Measurements from ENCODE around the gene CCDC148.
"Not testable (repeated sequence)": the region's sequence is repeated elsewhere in the genome, so short reads cannot be mapped to it uniquely, and the experiment has no call there.

The CCDC148 gene

GRCh38 chr2:158234497-158234896, 222.1 kb downstream of the CCDC148 start:
- TF ChIP-seq, protein P1, sequence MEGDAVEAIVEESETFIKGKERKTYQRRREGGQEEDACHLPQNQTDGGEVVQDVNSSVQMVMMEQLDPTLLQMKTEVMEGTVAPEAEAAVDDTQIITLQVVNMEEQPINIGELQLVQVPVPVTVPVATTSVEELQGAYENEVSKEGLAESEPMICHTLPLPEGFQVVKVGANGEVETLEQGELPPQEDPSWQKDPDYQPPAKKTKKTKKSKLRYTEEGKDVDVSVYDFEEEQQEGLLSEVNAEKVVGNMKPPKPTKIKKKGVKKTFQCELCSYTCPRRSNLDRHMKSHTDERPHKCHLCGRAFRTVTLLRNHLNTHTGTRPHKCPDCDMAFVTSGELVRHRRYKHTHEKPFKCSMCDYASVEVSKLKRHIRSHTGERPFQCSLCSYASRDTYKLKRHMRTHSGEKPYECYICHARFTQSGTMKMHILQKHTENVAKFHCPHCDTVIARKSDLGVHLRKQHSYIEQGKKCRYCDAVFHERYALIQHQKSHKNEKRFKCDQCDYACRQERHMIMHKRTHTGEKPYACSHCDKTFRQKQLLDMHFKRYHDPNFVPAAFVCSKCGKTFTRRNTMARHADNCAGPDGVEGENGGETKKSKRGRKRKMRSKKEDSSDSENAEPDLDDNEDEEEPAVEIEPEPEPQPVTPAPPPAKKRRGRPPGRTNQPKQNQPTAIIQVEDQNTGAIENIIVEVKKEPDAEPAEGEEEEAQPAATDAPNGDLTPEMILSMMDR (IDR thresholded peaks at IDR 0.05; ENCODE audit: low read depth, low read length) = no peak
- no peak for TF ChIP-seq EZH2phosphoT487 (IDR thresholded peaks at IDR 0.05; ENCODE audit: low read depth)

GRCh38 chr2:158232476-158232875, 224.1 kb downstream of the CCDC148 start:
- no peaks in the 10 kb centered on the region for H3K36me3 ChIP-seq (replicated peaks; ENCODE audit: low read depth, low read length)
- H3K4me1 ChIP-seq (ENCODE audit: low read length) = no peaks in the 10 kb centered on the region
- H3K9me3 ChIP-seq (ENCODE audit: insufficient read depth, low read length) = no peaks in the 10 kb centered on the region
- H2AFZ ChIP-seq (ENCODE audit: low read depth, low read length) = no peak overlapping the region
- H3K27ac ChIP-seq (ENCODE audit: low read length) = no peak overlapping the region
- peaks cover 22% of the 10 kb centered on the region for H3K27me3 ChIP-seq (ENCODE audit: low read depth, low read length)
- no peak overlapping the region for H3K9ac ChIP-seq (ENCODE audit: low read length)
- TF ChIP-seq, protein P1 (IDR thresholded peaks at IDR 0.05; ENCODE audit: low read depth, low read length) = no peak
- no peaks in the 10 kb centered on the region for H3K79me2 ChIP-seq (ENCODE audit: low read length)
- H3K4me3 ChIP-seq (ENCODE audit: low read length) = no peak overlapping the region
- no peaks in the 10 kb centered on the region for H4K20me1 ChIP-seq (ENCODE audit: insufficient read depth, low read length)
- H3K4me2 ChIP-seq (ENCODE audit: low read length) = no peak overlapping the region

More at GRCh38 chr2:158234497-158234896, 222.1 kb downstream of the CCDC148 start:
- H3K4me3 ChIP-seq (ENCODE audit: low read length) = no peak overlapping the region
- no peak overlapping the region for H2AFZ ChIP-seq (ENCODE audit: low read depth, low read length)
- H3K9me3 ChIP-seq (ENCODE audit: insufficient read depth, low read length) = no peaks in the 10 kb centered on the region
- no peaks in the 10 kb centered on the region for H3K4me1 ChIP-seq (ENCODE audit: low read length)
- no peak overlapping the region for H3K4me2 ChIP-seq (ENCODE audit: low read length)
- H4K20me1 ChIP-seq (ENCODE audit: insufficient read depth, low read length) = no peaks in the 10 kb centered on the region
- H3K9ac ChIP-seq (ENCODE audit: low read length) = no peak overlapping the region
- H3K27ac ChIP-seq (ENCODE audit: low read length) = no peak overlapping the region
- no peaks in the 10 kb centered on the region for H3K36me3 ChIP-seq (replicated peaks; ENCODE audit: low read depth, low read length)
- no peaks in the 10 kb centered on the region for H3K79me2 ChIP-seq (ENCODE audit: low read length)
- H3K27me3 ChIP-seq (ENCODE audit: low read depth, low read length) = peaks cover 19% of the 10 kb centered on the region

DNA sequence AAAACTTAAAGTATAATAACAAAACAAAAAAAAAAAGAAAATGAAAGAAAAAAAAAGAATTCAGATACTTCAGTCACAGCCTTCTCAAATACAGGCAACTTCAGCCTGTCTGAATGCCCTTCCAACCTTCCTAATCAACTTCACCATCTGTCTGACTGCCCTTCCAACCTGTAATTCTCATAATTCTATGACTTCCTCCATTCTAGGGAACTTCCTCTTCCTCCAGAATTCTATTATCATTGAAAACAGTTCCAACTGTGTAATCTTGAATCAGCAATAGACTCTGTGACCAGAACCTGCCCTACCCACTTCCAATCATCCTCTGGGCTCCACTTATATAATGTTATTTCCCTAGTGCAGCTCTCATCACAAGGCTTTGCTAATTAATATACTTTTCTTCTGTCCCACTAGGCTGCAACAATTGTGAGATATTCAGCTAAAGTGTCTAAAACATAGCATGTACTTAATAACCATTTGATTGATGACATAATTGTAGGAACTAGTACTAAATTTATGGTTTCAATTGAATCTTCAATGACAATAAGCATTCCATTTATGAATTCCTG, 227.5 kb downstream of the CCDC148 start:
- Histone ChIP-seq H3K9ac (ENCODE audit: low read length) (no peak overlapping the region), H3K79me2 (ENCODE audit: low read length) (no peaks in the 10 kb centered on the region), H3K4me1 (ENCODE audit: low read length) (no peaks in the 10 kb centered on the region), H3K4me2 (ENCODE audit: low read length) (no peak overlapping the region), H3K36me3 (replicated peaks; ENCODE audit: low read depth, low read length) (no peaks in the 10 kb centered on the region), H3K27ac (ENCODE audit: low read length) (no peak overlapping the region), H3K27me3 (ENCODE audit: low read depth, low read length) (peaks cover 22% of the 10 kb centered on the region), H3K4me3 (ENCODE audit: low read length) (no peak overlapping the region), H3K9me3 (ENCODE audit: insufficient read depth, low read length) (no peaks in the 10 kb centered on the region), H2AFZ (ENCODE audit: low read depth, low read length) (no peak overlapping the region), H4K20me1 (ENCODE audit: insufficient read depth, low read length) (no peaks in the 10 kb centered on the region)
- TF ChIP-seq, protein P1 (IDR thresholded peaks at IDR 0.05; ENCODE audit: low read depth, low read length) = no peak
- no peak for TF ChIP-seq EZH2phosphoT487 (IDR thresholded peaks at IDR 0.05; ENCODE audit: low read depth)

DNA sequence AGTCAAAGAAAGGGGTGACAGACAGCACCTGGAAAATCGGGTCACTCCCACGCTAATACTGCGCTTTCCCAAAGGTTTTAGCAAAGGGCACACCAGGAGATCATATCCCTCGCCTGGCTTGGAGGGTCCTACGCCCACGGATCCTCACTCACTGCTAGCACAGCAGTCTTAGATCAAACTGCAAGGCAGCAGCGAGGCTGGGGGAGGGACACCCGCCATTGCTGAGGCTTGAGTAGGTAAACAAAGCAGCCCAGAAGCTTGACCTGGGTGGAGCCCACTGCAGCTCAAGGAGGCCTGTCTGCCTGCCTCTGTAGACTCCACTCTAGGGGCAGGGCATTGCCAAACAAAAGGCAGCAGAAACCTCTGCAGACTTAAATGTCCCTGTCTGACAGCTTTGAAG, 233.5 kb downstream of the CCDC148 start:
- H3K36me3 ChIP-seq (replicated peaks; ENCODE audit: low read depth, low read length); H4K20me1 ChIP-seq (ENCODE audit: insufficient read depth, low read length); H3K4me3 ChIP-seq (ENCODE audit: low read length); H3K27ac ChIP-seq (ENCODE audit: low read length); H3K9ac ChIP-seq (ENCODE audit: low read length); H3K27me3 ChIP-seq (ENCODE audit: low read depth, low read length); H2AFZ ChIP-seq (ENCODE audit: low read depth, low read length); H3K4me2 ChIP-seq (ENCODE audit: low read length); H3K79me2 ChIP-seq (ENCODE audit: low read length); H3K9me3 ChIP-seq (ENCODE audit: insufficient read depth, low read length): not testable (repeated sequence)
- peaks cover 18% of the 10 kb centered on the region for H3K4me1 ChIP-seq (ENCODE audit: low read length)
